Stimulated activated CD8-positive, alpha-beta memory T cell treated with anti-CD3 and anti-CD28 coated beads, Interleukin-15, amount 100 ng/mL, for 1 hour (primary cell): ENCODE results near the gene SYT14.
"Not testable (repeated sequence)": the region's sequence is repeated elsewhere in the genome, so short reads cannot be mapped to it uniquely, and the experiment has no call there.

Experiments
- DNase-seq: peaks from one replicate; pipeline ENCODE4 v3.0.0-alpha.2; 2020; ENCODE audit warnings: low read depth

The SYT14 gene

DNA sequence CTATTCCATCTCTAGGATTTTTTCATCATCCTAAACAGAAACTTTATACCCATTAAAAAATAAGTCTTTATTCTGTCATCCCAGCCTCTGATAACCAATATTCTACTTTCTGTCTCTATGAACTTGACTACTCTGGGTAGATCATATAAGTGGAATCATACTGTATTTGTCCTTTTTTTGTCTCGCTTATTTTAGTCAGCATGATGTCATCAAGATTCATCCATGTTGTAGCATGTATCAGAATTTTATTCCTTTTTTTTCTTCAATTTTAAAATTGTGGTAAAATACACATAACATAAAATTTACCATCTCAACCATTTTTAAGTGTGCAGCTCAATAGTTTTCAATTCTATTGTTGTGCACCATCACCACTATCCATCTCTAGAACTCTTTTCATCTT, 90.0 kb downstream of the SYT14 start:
- no peak for DNase-seq

DNA sequence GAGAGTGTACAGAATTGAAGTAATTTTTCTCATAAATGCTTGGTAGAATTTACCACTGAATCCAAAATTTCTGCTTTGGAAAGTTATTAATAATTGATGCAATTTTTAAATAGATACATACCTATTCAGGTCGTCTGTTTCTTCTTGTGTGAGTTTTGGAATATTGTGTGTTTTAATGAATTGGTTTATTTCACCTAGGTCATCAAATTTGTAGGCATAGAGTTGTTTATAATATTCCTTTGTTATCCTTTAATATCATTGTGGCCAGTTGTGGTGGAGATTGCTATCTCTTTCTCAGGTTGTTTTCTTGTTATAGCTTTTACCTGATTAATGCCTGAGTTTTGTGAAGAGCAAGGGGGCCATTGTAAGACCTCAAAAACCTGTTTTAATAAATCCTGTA, 93.5 kb downstream of the SYT14 start:
- no peak for DNase-seq

DNA sequence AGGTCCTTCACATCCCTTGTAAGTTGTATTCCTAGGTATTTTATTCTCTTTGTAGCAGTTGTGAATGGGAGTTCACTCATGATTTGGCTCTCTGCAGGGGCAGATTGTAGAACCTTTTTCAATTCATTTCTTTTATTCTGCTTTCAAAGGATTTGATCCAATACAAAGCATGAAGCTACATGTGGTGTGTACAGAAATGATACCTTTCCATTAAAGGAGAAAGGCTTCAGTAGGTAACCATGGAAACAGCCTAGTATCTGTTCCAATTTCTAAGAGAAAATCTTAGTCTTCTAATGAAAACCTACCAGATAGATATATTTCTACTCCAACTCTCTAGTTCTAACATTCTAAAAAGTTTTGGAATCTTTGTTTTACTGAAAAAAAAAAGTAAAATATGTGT, 105.0 kb downstream of the SYT14 start:
- no peak for DNase-seq

DNA sequence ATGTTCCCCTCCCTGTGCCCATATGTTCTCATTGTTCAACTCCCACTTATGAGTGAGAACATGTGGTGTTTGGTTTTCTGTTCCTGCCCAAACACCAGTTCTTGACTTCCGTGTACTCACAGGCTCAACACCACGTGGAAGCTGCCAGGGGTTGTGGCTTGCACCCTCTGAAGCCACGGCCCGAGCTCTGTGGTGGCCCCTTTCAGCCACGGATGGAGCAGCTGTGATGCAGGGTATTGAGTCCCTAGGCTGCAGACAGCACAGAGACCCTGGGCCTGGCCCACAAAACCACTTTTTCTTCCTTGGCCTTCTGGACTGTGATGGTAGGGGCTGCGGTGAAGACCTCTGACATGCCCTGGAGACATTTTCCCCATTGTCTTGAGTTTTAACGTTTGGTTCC, 111.6 kb downstream of the SYT14 start:
- no peak for DNase-seq

DNA sequence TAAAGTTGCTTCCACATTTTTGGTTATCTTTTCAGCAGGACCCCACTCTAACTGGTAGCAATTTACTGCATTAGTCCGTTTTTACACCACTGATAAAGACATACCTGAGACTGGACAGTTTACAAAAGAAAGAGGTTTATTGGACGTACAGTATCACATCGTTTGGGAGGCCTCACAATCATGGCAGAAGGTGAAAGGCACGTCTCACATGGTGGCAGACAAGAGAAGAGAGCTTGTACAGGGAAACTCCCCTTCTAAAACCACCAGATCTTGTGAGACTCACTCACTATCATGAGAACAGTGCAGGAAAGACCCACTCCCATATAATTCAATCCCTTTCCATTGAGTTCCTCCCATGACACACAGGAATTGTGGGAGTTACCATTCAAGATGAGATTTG, 112.5 kb downstream of the SYT14 start:
- not testable (repeated sequence) for DNase-seq

DNA sequence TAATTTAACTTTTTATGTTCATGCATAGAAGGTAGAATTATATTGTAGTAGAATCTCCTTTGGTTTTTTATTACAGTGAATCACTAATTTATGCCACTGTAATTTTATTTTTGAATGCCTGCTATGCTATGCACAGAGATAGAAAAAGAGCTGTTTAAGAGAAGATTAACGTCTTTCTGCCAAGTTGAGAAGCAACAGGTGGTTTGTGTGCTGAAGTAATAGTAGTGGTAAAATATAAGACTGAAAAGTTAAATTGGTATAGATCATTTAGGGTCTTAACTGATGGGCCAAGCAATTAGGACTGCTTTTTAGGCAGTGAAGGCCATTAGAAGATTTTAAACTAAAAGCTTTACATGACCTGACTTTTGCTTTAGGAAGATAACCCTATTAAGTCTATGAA, 115.1 kb downstream of the SYT14 start:
- DNase-seq: no peak

DNA sequence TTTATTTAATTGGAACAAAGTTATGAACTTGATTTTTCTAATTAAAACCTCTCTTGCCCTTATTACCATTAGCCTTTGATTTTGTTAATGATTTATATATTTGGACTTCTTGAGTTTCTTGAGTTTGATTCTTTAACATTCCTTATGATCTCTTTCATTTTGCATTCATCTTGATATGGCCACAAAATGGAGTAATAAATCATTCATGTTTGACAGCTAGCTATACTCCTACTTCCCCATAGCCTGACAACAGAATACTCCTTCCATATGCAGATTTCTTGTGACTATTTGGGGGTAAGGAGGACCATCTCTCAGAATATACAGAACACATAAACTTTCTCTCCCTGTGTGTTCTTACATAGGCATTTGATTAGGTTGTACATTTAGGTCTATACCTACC, 119.6 kb downstream of the SYT14 start:
- no peak for DNase-seq

DNA sequence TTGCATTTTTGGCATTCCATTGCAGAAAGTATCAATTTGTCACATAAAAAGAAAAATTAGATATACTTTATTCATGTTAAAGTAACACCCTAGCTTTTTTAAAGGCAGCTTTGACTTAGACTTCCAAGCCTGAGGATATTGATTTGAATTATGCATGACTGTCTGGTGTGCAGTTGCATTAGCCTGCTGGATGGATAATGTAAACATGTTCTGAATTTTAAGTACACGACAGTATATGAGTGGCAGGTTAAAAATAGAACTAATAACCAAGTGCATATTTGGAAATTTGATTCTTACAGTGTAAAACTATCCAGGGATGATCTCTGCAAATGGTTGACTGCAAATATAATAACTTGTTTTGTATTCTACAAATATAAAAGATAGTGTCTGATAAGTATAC, 124.0 kb downstream of the SYT14 start:
- no peak for DNase-seq

DNA sequence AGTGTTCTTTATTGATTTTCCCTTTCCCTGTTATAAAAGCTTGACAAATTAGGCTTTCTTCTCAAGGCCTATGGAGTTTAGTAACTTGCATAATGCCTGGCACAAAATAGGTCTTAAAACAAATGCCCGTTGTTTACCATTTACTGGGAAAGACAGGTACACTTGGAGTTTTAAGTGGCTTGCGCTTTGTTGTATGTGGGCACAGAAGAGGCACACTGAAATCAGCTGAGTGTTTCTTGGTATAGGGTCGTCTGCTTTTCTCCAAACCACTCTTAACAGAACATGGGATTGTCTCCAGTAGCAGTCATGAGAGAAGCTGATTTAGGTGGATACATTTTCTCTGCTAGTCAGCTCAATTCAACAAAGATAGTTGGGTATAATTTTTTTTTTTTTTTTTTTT, 132.5 kb downstream of the SYT14 start:
- no peak for DNase-seq

DNA sequence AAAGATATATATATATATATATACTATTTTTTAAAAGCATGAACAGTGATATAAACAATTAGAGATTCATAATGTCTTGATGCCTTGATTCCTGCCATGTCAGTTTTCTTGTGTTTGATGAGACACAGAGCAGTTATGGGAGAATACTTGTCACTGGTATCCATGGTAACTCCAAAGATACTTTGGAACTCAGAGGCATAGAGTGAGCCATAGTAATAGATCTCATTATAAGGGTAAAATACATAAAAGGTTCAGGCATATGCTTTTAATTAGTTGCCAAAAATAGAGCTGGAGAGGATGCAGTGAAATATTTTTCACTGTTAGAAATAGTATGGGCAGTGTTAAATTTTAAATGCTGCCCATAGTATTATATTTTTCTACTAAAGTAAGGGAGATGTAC, 134.1 kb downstream of the SYT14 start:
- DNase-seq: no peak

DNA sequence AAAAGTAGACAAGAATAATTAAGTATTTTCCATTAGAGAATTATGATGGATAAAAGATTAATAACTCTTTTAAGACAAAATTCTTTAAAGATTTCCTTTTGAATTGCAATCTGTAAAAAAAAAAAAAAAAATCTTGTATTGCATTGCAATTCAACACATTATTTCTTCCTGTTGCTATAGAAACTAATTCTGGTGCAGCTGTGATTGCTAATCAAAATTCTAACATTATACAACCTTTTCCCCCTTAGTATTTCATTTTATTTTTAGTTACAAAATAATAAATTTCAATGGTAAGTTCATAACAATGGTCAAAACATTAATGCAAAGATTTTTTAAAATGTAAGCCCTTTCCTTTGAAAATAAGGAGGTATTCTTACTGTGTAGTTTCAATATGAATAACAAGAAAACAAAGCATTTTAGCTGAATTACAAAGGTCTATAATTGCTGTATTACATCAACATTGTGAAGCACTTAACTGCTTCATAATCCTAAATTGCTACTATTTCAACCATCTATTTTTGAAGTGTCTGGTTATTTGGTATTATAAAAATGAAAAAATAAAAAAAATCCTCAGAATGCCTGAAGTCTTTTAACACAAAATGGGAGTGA, 135.0 kb downstream of the SYT14 start:
- no peak for DNase-seq

DNA sequence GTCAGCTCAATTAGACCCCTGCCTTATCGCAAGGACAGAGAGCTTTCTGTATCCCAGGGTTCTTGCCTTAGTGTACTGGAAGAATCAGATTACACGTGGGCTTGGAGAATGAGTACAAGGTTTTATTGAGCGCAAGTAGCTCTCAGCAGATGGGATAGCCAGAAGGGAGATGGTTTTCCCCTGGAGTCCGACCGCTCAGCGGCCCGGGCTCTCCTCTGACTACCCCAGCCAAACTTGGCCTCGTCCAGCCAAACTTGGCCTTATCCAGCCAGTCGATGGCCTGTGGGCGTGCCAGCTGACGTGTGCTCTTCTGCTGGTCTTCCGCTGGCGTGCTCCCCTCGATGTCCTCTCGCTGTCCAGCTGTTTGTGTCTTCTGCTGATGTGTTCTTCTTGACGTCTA, 136.9 kb downstream of the SYT14 start:
- no peak for DNase-seq

DNA sequence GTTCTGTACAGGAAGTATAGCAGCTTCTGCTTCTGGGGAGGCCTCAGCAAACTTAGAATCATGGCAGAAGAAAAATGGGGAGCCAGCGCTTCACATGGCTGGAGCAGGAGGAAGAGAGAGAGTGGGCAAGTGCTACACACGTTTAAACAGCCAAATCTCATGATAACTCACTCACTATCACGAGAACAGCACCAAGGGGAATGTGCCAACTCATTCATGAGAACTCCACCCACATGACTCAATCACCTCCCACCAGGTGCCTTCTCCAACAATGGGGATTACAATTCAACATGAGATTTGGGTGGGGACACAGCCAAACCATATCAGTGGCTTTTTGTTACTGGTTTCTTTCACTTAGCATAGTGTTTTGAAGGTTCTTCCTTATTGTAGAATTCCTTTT, 138.6 kb downstream of the SYT14 start:
- DNase-seq: no peak

DNA sequence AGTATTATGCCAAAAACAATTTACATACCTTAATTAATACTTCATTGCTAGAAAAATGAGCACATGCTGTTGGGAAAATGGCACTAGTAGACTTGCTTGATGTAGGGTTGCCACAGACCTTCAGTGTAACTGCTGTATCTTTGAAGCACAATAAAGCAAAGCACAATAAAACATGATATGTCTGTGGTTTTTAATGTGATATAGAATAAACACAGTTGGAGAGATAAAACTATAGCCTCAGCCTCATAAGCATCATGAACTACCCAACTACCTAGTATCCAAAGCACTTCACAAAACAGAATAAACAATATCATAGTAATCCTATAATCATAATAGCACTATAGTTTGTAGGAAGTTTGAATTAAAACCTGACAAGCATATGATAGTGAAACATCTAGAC, 143.5 kb downstream of the SYT14 start:
- no peak for DNase-seq

DNA sequence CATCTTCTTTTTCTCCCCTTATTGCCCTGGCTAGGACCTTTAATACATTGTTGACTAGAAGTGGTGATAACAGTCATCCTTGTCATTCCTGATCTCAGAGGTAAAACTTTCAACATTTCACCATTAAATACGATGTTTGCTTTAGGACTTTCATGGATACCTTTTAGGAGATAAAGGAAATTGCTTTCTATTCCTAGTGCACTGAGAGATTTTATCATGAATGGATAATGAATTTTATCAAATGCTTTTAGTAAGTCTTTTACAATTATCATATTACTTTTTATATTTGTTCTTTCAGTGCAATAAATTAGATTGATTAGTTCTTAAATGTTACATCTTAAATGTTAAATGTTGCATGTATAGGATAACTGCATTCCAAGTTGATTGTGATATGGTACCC, 147.3 kb downstream of the SYT14 start:
- no peak for DNase-seq

DNA sequence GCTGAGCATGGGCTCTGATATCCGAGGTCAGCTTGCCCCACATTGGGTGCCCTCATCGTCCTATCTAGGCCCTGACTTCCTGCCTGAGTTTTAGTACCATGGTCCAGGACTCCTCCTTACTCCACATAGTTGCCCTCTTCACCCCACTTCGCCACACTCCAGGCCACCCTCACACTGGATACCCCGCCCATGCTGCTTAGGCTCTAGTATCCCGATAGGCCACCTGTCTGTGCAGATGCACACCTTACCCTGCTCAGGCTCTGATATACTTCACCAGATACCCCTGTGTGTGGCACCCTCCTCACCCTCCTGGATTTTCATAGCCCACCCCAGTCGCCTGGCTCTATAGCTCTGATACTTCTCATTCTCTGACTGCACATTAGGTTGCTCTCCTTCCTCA, 149.0 kb downstream of the SYT14 start:
- DNase-seq: no peak

DNA sequence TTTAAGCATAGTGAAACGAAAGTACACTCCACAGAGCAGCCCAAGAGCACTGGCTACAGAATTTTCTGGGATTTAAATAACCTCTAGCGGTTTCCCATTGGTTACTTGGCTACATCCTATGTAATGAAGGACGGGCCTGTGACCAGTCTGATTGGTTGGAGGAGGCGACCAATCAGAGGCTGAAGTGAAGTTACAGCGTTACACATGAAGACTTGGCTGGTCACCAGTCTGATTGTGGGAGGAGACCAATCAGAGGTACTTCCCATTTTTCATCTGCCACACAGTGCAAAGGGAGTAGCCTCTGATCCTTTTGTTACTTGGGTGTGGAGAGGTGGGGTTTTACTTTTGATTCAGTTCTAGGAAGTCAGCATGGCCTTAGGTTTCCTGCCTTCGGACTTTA, 151.8 kb downstream of the SYT14 start:
- no peak for DNase-seq

DNA sequence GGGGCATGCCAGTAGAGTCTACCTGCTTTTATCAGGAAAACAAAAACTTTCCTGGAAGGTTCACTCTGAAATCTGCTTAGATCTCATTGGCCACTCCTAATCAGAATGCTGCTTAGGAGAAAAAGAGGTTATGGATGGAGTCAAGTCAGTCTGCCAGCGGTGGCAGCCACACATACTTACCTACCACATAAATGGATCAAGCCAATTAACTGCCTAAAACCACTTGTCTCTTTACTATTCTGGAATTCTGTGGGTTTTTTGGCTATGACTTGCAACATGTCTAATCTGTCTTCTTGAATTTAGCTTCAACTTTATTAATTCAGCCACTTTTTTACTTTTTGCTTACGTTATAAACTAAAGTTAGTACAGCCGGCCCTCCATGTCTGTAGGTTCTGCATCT, 154.3 kb downstream of the SYT14 start:
- DNase-seq: no peak

DNA sequence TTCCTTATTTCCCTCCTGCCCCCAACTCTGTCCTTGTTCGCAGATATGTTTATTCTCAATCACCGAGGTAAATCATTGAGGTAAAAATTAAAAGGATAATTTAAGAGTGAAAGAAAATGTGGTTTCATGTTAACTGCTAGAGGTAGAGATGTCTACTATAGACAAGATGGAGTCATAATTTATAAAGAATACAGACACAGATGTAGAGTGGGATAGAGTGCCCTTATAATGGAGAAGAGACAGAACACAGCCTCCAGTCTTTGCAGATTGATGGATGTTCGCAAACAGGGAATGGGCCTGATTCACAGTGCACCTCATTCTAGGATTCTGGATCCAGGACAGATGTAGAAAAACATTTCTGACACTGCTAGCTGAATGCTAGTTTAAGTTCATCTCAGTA, 155.4 kb downstream of the SYT14 start:
- DNase-seq: no peak

DNA sequence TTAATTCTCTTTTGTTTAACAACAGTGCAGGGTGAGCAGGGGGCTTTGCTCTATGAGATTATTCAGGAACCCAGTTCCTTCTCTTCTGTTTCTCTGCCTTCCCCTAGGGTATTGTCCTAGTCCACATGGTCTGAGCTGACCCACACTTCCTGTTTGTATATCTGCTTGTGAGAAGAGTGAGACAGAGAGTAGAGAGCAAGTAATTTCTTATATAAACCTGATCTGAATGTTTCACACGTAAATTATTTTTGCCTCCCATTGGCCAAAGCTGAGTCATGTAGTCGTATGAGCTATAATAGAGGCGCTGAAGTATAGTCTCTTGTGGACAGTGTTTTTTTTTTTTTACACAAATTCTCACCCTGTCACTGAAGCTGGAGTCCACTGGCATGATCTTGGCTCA, 160.3 kb downstream of the SYT14 start:
- DNase-seq: no peak

DNA sequence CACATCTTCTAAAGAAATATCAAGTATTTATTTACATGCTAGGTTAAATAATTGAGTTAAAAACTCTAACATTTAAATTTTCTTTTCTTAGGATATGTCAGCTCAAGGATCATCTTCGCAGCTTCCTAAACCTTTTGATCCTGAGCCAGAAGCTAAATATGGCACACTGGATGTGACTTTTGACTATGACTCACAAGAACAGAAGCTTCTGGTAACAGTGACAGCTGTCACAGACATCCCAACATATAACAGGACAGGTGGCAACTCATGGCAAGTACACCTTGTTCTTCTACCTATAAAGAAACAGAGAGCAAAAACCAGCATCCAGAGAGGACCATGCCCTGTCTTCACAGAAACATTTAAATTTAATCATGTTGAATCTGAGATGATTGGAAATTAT, 161.9 kb downstream of the SYT14 start:
- DNase-seq: no peak

DNA sequence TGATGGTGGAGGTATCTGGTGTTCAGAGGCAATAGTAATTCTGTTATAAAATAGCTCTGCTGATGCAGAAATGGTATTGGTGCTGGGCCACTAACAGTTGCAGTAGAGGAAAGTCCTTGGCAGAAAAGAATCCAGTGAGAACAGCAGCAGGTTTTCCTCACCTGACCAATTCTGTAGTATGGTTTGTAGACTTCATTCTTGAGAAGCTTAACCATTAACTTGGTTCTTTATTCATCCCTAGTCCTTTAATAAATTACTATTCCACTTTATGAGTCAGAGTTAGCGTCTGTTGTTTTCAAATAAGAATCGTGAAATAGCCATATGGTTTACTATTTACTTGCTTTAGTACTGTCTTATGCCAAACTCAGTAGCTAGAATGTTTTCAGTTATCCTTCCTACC, 166.1 kb downstream of the SYT14 start:
- DNase-seq: no peak

DNA sequence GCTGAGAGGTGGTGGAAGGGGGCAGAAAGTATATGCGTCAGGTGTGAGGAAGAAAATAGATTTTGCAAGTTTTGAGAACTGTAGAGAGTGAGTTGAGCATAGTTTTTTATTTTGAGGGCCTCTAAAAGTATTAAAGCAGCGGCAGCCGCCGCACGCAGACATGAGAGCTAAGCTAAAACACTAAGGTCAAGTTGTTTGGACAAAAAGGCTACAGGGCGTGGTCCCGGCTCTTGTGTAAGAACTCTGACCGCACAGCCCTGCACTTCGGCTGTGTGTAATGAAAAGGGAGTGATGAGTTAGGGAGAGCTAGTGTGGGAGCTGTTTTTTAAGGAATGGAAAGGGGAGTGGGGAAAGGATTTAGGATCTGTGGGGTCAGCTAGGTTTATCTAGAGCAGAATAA, 174.9 kb downstream of the SYT14 start:
- DNase-seq: not testable (repeated sequence)

DNA sequence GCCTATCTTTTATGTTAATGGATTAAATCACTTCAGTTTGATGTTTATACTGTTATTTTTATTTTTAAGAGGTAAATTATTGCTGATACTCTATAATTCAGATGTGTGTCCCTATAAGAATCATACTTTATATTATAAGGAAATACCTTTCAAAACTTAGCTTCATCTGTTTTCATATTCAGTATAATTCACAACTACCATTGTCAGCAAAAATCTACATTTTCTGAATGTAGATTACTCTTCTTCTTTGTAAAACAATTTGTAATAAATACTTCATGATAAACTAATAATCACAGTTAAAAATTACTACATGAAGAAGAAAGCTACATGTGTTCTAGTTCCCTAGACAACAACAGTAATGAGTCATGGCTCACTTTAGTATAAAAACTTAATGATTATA, 179.2 kb downstream of the SYT14 start:
- no peak for DNase-seq

DNA sequence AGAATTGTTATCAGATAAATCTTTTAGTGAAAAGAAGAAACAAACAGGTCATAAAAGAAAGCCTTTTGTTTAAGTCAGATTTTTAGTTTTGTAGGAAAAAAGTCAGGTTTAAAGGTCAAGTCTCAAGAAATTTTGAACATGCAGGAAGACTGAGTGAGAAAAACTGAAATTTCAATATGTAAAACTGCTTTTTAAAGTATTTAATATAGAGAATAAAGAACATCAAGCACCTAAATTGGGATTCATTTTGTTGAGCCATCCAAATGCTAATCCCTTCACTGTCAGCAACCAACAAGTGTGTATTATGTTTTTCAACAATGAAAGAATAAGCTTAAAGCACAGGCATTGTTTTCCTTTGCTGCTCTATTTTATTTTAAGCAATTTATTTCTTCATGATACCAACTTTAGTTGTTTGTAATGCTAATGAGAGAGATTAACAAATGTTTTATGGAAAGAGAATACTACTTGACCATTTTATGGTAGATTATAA, 179.7 kb downstream of the SYT14 start:
- no peak for DNase-seq
